Loucy (cell line): ENCODE measurements around the gene UQCRHL.

Experiments used
- EZH2phosphoT487 ChIP-seq: fragments of 200-600 bp; IDR thresholded peaks from 2 replicates; pipeline ENCODE4 v1.6.1; 2018; ENCODE audit warnings: antibody characterized with exemption, mild to moderate bottlenecking, moderate library complexity, borderline replicate concordance
- TF ChIP-seq, protein P1 (sequence below): fragments of 200-600 bp; sonication (generic); conservative IDR thresholded peaks from 2 replicates; pipeline ENCODE4 v1.5.1; 2014; ENCODE audit warnings: mild to moderate bottlenecking, antibody characterized with exemption, low read length

DNA sequence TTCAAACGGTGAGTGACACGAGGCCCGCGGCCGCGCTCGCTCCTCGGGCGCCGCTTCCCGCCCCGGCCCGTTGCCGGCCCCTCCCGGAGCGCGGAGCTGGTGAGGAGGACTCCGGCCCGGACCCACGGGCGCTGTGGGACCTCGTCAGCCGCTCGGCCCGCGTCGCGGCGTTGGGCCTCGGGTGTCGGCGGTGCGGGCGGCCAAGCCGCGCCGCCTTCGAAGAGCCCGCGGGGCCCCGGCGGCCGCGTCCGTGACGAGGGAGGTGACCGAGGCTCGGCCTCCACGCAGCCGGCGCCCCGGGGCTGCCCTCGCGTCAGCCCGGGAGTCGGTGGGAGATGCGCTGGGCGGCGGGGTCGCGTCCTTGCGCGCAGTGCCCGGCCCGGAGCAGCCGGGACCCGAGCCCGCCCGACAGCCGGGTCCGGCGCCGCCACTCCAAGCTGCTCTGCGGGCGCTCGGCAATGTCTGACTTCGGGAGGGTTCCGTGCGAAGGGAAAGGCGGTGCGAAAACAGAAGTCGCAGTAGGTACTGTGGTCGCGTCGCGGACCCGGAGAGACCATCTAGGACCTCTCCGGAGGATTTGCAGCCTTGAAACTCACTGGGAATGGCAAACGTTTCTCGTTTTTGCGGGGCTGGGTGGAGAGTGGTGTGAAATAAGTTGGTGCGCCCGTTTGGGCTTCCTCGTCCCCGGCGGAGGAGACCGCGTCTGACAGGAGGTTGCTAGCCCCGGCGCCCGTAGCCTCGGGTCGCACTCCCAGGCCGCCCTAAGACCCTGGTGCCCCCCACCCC lies 40.9 kb upstream of the UQCRHL start:
- TF ChIP-seq, protein P1, sequence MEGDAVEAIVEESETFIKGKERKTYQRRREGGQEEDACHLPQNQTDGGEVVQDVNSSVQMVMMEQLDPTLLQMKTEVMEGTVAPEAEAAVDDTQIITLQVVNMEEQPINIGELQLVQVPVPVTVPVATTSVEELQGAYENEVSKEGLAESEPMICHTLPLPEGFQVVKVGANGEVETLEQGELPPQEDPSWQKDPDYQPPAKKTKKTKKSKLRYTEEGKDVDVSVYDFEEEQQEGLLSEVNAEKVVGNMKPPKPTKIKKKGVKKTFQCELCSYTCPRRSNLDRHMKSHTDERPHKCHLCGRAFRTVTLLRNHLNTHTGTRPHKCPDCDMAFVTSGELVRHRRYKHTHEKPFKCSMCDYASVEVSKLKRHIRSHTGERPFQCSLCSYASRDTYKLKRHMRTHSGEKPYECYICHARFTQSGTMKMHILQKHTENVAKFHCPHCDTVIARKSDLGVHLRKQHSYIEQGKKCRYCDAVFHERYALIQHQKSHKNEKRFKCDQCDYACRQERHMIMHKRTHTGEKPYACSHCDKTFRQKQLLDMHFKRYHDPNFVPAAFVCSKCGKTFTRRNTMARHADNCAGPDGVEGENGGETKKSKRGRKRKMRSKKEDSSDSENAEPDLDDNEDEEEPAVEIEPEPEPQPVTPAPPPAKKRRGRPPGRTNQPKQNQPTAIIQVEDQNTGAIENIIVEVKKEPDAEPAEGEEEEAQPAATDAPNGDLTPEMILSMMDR, result no peak
- no peak for TF ChIP-seq EZH2phosphoT487
